ENCODE data around the gene IRX2.
A peak's percentile ranks its signal among the peaks of the same experiment; 100 is the strongest.

Gene IRX2

GRCh38 chr5:2740876-2741555 lies 10.5 kb downstream of the IRX2 start:
- H3K4me3 ChIP-seq (ENCODE audit: insufficient read depth, low read depth, low read length), result no peak overlapping the region
- peaks cover 39% of the 10 kb centered on the region for H3K4me1 ChIP-seq (ENCODE audit: control insufficient read depth, insufficient read depth, low read length)
- 40 to 42% methylated on average over 25 of the region's 25 CpGs for WGBS, 2 experiments
- H3K27ac ChIP-seq (ENCODE audit: insufficient read depth, low read depth, low read length, poor library complexity, severe bottlenecking), result no peak overlapping the region
- H3K36me3 ChIP-seq (ENCODE audit: control insufficient read depth, insufficient read depth, low read length), result peaks cover 7% of the 10 kb centered on the region
- H3K9me3 ChIP-seq (ENCODE audit: control insufficient read depth, low read length), result no peaks in the 10 kb centered on the region
- peaks cover 46% of the 10 kb centered on the region for H3K27me3 ChIP-seq (ENCODE audit: control insufficient read depth, insufficient read depth, low read length, poor library complexity, severe bottlenecking)

DNA sequence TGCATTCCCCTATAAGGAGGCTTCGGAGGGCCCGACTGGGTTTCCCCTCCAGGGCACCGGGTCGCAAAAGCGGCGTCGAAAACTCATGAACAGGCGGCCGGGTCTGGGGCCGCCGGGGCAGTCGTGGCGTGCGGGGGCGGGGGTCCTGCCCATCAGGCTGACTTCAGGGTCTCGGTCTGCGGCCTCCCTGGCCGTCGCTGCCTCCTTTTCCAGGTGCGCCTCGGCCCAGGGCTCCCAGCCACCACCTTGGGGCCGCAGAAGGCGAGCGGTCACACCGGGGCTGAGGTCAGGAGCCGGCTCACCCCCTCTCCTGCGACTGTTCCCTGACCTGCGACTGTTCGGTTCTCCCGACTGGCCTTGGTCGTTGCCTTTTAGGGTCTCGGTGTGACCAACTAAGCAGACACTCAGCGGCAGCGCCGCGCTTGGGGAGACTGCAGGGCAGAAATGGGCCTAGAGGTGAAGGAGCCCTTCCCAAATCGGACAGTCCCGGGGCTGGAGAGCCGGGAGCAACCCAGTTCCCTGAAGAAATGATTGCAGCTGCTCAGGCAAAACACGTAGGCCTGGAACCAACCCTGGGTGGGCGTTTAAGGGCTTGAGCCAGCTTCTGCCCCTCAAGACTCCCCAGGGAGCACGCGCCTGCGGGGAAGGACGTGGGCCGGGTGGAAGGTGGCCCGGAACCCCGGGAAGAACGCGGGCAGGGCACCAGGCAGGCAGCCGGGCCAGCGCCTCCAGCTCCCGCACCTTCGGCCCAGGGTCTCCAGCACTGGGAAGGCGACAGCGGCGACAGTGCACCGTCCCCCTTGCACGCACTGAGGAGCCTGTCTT lies 11.2 kb downstream of the IRX2 start:
- H3K36me3 ChIP-seq (ENCODE audit: control insufficient read depth, insufficient read depth, low read length), result no peaks in the 10 kb centered on the region
- H3K4me1 ChIP-seq (ENCODE audit: control insufficient read depth, insufficient read depth, low read length), result peaks cover 31% of the 10 kb centered on the region
- H3K4me3 ChIP-seq (ENCODE audit: insufficient read depth, low read depth, low read length), result no peak overlapping the region
- peaks cover 46% of the 10 kb centered on the region for H3K27me3 ChIP-seq (ENCODE audit: control insufficient read depth, insufficient read depth, low read length, poor library complexity, severe bottlenecking)
- H3K27ac ChIP-seq (ENCODE audit: insufficient read depth, low read depth, low read length, poor library complexity, severe bottlenecking), result no peak overlapping the region
- H3K9me3 ChIP-seq (ENCODE audit: control insufficient read depth, low read length), result no peaks in the 10 kb centered on the region
- WGBS, 2 experiments, result 16 to 21% methylated on average over 59 of the region's 59 CpGs

DNA sequence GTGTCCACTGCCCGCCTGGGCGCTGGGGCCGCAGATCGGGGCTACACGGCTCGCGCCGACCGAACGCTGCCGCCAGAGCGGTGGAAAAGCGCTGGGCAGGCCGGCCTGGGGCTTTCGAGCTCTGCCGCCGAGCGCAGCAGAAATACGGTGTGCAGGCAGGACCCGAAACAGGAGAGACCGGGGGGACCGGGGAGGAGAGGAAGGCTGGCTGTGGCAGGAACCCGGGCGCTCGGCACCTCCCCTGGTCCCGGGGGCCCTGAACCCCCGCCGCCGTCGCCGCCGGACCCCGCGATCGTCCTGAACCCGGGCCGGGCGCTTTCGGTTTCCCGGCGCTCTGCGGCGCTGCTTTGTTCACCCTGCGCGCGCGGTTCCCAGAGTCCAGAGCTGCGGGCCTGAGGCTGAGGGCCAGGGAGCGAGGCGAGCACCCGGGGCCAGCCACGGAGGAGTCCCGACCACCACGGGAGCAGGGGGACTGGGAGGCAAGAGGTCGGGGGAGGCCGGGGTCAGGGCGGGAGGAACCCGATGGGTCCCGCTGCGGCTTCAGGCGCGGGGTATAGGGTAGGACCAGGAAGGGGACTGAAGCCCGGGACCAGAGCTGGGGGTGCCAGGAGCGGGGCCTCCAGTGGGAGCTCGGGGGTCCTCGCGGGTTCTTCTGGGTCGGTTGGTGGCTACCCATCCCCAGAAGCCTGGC lies 12.0 kb downstream of the IRX2 start:
- Histone ChIP-seq H3K9me3 (ENCODE audit: control insufficient read depth, low read length) (no peaks in the 10 kb centered on the region), H3K27me3 (ENCODE audit: control insufficient read depth, insufficient read depth, low read length, poor library complexity, severe bottlenecking) (peaks cover 46% of the 10 kb centered on the region), H3K27ac (ENCODE audit: insufficient read depth, low read depth, low read length, poor library complexity, severe bottlenecking) (no peak overlapping the region), H3K36me3 (ENCODE audit: control insufficient read depth, insufficient read depth, low read length) (no peaks in the 10 kb centered on the region), H3K4me1 (ENCODE audit: control insufficient read depth, insufficient read depth, low read length) (peaks cover 24% of the 10 kb centered on the region), H3K4me3 (ENCODE audit: insufficient read depth, low read depth, low read length) (peak overlapping the region; percentile 27)
- 1 to 2% methylated on average over 68 of the region's 68 CpGs for WGBS, 2 experiments

- H3K27ac ChIP-seq (ENCODE audit: insufficient read depth, low read depth, low read length, poor library complexity, severe bottlenecking), result no peak overlapping the region
- no peaks in the 10 kb centered on the region for H3K36me3 ChIP-seq (ENCODE audit: control insufficient read depth, insufficient read depth, low read length)
- H3K27me3 ChIP-seq (ENCODE audit: control insufficient read depth, insufficient read depth, low read length, poor library complexity, severe bottlenecking), result peaks cover 46% of the 10 kb centered on the region
- peaks cover 24% of the 10 kb centered on the region for H3K4me1 ChIP-seq (ENCODE audit: control insufficient read depth, insufficient read depth, low read length)
- peak overlapping the region; percentile 27 for H3K4me3 ChIP-seq (ENCODE audit: insufficient read depth, low read depth, low read length)
- 29 to 31% methylated on average over 54 of the region's 54 CpGs for WGBS, 2 experiments
- no peaks in the 10 kb centered on the region for H3K9me3 ChIP-seq (ENCODE audit: control insufficient read depth, low read length)
These were observed 12.6 kb downstream of the IRX2 start for GRCh38 chr5:2738700-2739359.

GRCh38 chr5:2738156-2738699 lies 13.2 kb downstream of the IRX2 start:
- Histone ChIP-seq H3K9me3 (ENCODE audit: control insufficient read depth, low read length) (no peaks in the 10 kb centered on the region), H3K4me3 (ENCODE audit: insufficient read depth, low read depth, low read length) (no peak overlapping the region), H3K27me3 (ENCODE audit: control insufficient read depth, insufficient read depth, low read length, poor library complexity, severe bottlenecking) (peaks cover 46% of the 10 kb centered on the region), H3K27ac (ENCODE audit: insufficient read depth, low read depth, low read length, poor library complexity, severe bottlenecking) (no peak overlapping the region), H3K36me3 (ENCODE audit: control insufficient read depth, insufficient read depth, low read length) (no peaks in the 10 kb centered on the region), H3K4me1 (ENCODE audit: control insufficient read depth, insufficient read depth, low read length) (peaks cover 19% of the 10 kb centered on the region)
- WGBS, 2 experiments, result 82 to 86% methylated on average over 9 to 10 of the region's 10 CpGs

DNA sequence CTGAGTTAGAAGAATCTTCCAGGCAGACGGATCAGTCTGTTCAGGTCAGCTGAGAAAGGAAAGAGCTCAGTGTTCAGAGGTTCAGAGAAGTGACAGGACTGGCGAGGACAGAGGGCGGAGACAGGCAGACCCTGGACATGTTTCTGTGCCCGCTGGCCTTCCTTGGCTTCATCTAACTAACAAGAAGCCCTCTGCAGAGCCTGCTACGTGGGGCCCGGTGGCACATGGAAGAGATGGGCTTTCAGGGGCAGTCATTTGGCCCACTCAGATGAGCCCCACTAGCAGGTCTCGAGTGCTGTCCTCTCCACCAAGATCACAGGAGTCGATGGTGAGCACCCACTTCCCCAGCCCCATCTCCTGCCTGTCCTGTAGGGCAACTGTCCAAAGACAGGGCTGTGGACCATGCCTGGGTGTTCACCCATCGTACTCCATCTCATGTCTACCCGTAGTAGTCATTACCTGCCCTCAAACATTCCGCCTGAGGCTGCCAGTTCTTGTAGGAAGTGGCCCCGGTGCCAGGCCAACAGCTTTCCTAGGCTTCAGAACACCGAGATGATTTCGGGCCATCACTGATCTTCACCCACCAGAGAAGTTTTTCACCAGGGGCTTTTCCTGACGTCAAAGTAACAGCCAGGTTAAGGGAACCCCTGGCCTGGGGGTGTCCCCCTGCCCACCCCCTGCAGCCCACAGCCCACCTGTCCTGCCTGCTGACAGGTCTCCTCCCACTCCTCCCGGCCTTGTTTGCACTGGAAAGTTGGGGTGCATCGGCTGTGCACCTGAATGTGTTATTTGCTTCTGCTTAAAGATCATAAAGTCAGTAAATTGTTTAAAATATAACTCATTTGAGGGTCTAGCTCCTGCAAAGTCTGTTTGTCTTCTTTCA lies 14.0 kb downstream of the IRX2 start:
- Histone ChIP-seq H3K36me3 (ENCODE audit: control insufficient read depth, insufficient read depth, low read length) (no peaks in the 10 kb centered on the region), H3K9me3 (ENCODE audit: control insufficient read depth, low read length) (no peaks in the 10 kb centered on the region), H3K4me3 (ENCODE audit: insufficient read depth, low read depth, low read length) (no peak overlapping the region), H3K27me3 (ENCODE audit: control insufficient read depth, insufficient read depth, low read length, poor library complexity, severe bottlenecking) (peaks cover 46% of the 10 kb centered on the region), H3K4me1 (ENCODE audit: control insufficient read depth, insufficient read depth, low read length) (peaks cover 14% of the 10 kb centered on the region), H3K27ac (ENCODE audit: insufficient read depth, low read depth, low read length, poor library complexity, severe bottlenecking) (no peak overlapping the region)
- 87 to 92% methylated on average over 17 of the region's 17 CpGs for WGBS, 2 experiments

GRCh38 chr5:2736872-2737271 lies 14.6 kb downstream of the IRX2 start:
- H3K27me3 ChIP-seq (ENCODE audit: control insufficient read depth, insufficient read depth, low read length, poor library complexity, severe bottlenecking), result peaks cover 43% of the 10 kb centered on the region
- H3K36me3 ChIP-seq (ENCODE audit: control insufficient read depth, insufficient read depth, low read length), result no peaks in the 10 kb centered on the region
- peaks cover 14% of the 10 kb centered on the region for H3K4me1 ChIP-seq (ENCODE audit: control insufficient read depth, insufficient read depth, low read length)
- no peaks in the 10 kb centered on the region for H3K9me3 ChIP-seq (ENCODE audit: control insufficient read depth, low read length)
- H3K27ac ChIP-seq (ENCODE audit: insufficient read depth, low read depth, low read length, poor library complexity, severe bottlenecking), result no peak overlapping the region
- 93 to 94% methylated on average over 8 of the region's 8 CpGs for WGBS, 2 experiments
- H3K4me3 ChIP-seq (ENCODE audit: insufficient read depth, low read depth, low read length), result no peak overlapping the region

GRCh38 chr5:2735996-2736395 lies 15.5 kb downstream of the IRX2 start:
- no peaks in the 10 kb centered on the region for H3K9me3 ChIP-seq (ENCODE audit: control insufficient read depth, low read length)
- H3K4me3 ChIP-seq (ENCODE audit: insufficient read depth, low read depth, low read length), result no peak overlapping the region
- no peaks in the 10 kb centered on the region for H3K36me3 ChIP-seq (ENCODE audit: control insufficient read depth, insufficient read depth, low read length)
- peaks cover 11% of the 10 kb centered on the region for H3K4me1 ChIP-seq (ENCODE audit: control insufficient read depth, insufficient read depth, low read length)
- WGBS, 2 experiments, result 83 to 95% methylated on average over 2 to 3 of the region's 3 CpGs
- peaks cover 35% of the 10 kb centered on the region for H3K27me3 ChIP-seq (ENCODE audit: control insufficient read depth, insufficient read depth, low read length, poor library complexity, severe bottlenecking)
- H3K27ac ChIP-seq (ENCODE audit: insufficient read depth, low read depth, low read length, poor library complexity, severe bottlenecking), result no peak overlapping the region

DNA sequence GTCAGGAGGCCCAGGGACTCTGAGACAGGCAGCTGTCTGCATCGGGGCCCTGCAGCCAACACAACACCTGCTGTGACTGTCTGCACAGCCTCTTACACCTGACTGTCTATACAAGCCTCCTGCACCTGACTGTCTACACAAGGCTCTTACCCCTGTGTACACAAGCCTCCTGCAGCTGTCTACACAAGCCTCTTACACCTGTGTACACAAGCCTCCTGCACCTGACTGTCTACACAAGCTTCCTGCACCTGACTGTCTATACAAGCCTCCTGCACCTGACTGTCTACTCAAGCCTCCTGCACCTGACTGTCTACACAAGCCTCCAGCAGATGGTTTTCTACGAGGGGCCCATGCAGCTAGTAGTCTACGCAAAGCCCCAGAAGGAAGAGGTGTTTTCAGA lies 18.6 kb downstream of the IRX2 start:
- Histone ChIP-seq H3K4me1 (ENCODE audit: control insufficient read depth, insufficient read depth, low read length) (no peaks in the 10 kb centered on the region), H3K27ac (ENCODE audit: insufficient read depth, low read depth, low read length, poor library complexity, severe bottlenecking) (no peak overlapping the region), H3K9me3 (ENCODE audit: control insufficient read depth, low read length) (no peaks in the 10 kb centered on the region), H3K27me3 (ENCODE audit: control insufficient read depth, insufficient read depth, low read length, poor library complexity, severe bottlenecking) (peaks cover 3% of the 10 kb centered on the region), H3K36me3 (ENCODE audit: control insufficient read depth, insufficient read depth, low read length) (no peaks in the 10 kb centered on the region), H3K4me3 (ENCODE audit: insufficient read depth, low read depth, low read length) (no peak overlapping the region)
- 75 to 80% methylated on average over 3 of the region's 3 CpGs for WGBS, 2 experiments
